Gastroesophageal sphincter (tissue), 3 donors: ENCODE results near the gene EEA1.

ENCODE experiments used
- POLR2AphosphoS5 ChIP-seq: sonication (generic); formaldehyde crosslinking; IDR thresholded peaks from one replicate; pipeline ENCODE4 v1.6.1; 2017; ENCODE audit warnings: antibody characterized with exemption
- TF ChIP-seq, protein P1 (sequence below), 4 experiments: fragments of 200-600 bp in 2 of 4; fragments of 450-650 bp in 2 of 4; sonication (generic) in 1 of 4; IDR thresholded peaks; one replicate each; pipeline ENCODE4 v1.5.1; 2017 to 2019; ENCODE audit warnings: antibody characterized with exemption in 4 of 4, mild to moderate bottlenecking in 2 of 4, moderate library complexity in 2 of 4

GRCh38 chr12:92938018-92938417, 8.9 kb upstream of the EEA1 start:
- TF ChIP-seq, protein P1, sequence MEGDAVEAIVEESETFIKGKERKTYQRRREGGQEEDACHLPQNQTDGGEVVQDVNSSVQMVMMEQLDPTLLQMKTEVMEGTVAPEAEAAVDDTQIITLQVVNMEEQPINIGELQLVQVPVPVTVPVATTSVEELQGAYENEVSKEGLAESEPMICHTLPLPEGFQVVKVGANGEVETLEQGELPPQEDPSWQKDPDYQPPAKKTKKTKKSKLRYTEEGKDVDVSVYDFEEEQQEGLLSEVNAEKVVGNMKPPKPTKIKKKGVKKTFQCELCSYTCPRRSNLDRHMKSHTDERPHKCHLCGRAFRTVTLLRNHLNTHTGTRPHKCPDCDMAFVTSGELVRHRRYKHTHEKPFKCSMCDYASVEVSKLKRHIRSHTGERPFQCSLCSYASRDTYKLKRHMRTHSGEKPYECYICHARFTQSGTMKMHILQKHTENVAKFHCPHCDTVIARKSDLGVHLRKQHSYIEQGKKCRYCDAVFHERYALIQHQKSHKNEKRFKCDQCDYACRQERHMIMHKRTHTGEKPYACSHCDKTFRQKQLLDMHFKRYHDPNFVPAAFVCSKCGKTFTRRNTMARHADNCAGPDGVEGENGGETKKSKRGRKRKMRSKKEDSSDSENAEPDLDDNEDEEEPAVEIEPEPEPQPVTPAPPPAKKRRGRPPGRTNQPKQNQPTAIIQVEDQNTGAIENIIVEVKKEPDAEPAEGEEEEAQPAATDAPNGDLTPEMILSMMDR (IDR thresholded peaks at IDR 0.05): no peak
- no peak for TF ChIP-seq POLR2AphosphoS5
